DMS53 treated with DMSO at 0.1 percent for 48 hours (cell line): ENCODE data around the gene CEP162.
"Not testable (repeated sequence)": the region's sequence is repeated elsewhere in the genome, so short reads cannot be mapped to it uniquely, and the experiment has no call there.

Experiments used
- DNase-seq: peaks from one replicate; lab custom pipeline; 2025; ENCODE audit not compliant: unreplicated experiment; lab: John Stamatoyannopoulos, UW

Gene CEP162

GRCh38 chr6:84089081-84089480 is 138.4 kb downstream of the CEP162 start:
- no peak for DNase-seq

GRCh38 chr6:84086545-84087429 is 140.7 kb downstream of the CEP162 start:
- DNase-seq: no peak

- DNase-seq: no peak
These were observed 141.4 kb downstream of the CEP162 start for GRCh38 chr6:84086056-84086455.

- not testable (repeated sequence) for DNase-seq
These were observed 142.7 kb downstream of the CEP162 start for GRCh38 chr6:84084705-84085104.

GRCh38 chr6:84082689-84083265 is 144.7 kb downstream of the CEP162 start:
- no peak for DNase-seq

GRCh38 chr6:84081222-84081621 is 146.2 kb downstream of the CEP162 start:
- no peak for DNase-seq

- no peak for DNase-seq
These were observed 149.1 kb downstream of the CEP162 start for GRCh38 chr6:84078335-84078734.

GRCh38 chr6:84077645-84078044 is 149.8 kb downstream of the CEP162 start:
- DNase-seq: no peak

GRCh38 chr6:84074988-84075781 is 152.3 kb downstream of the CEP162 start:
- DNase-seq: no peak
